Upper lobe of right lung (tissue), 1 donor: Measurements from ENCODE around the gene FN1. TPM values are rescaled to one million over a fixed set of nuclear protein-coding genes. Genes with fewer than 3 reads are reported as not detected.

Source experiments
- ATAC-seq: fragments of 200-7000 bp; cut with Tn5 transposase; one replicate; pipeline ENCODE4 v1.9.1; 2020; ENCODE audit warnings: mild to moderate bottlenecking, moderate library complexity
- DNase-seq: peaks from one replicate; pipeline ENCODE4 v3.0.0-alpha.2; 2020
- H3K27ac ChIP-seq: fragments of 200-600 bp; one replicate; pipeline ENCODE4 v1.8.0; 2022
- H3K27me3 ChIP-seq: fragments of 200-600 bp; one replicate; pipeline ENCODE4 v1.8.0; 2022; ENCODE audit warnings: mild to moderate bottlenecking
- H3K36me3 ChIP-seq: fragments of 200-600 bp; one replicate; pipeline ENCODE4 v1.8.0; 2022
- H3K4me1 ChIP-seq: fragments of 200-600 bp; one replicate; pipeline ENCODE4 v1.8.0; 2022
- H3K4me3 ChIP-seq: fragments of 200-600 bp; one replicate; pipeline ENCODE4 v1.8.0; 2022; ENCODE audit warnings: mild to moderate bottlenecking
- H3K9me3 ChIP-seq: fragments of 200-600 bp; one replicate; pipeline ENCODE4 v1.8.0; 2022
- CTCF ChIP-seq: fragments of 200-600 bp; IDR thresholded peaks from one replicate; pipeline ENCODE4 v1.8.0; 2022; ENCODE audit warnings: antibody characterized with exemption
- intact Hi-C: fragments of 100-400 bp; cut with DNase I; formaldehyde crosslinking; loops from one replicate; pipeline ENCODE4 v1.11.0; 2022
- total RNA-seq: library from RNA; stranded (reverse); fragmentation: NEBNext Ultra II Directional; extraction: Animal tissue kit (Norgen Biotek cat#: 25700); gene quantifications from one replicate; pipeline ENCODE4 v1.2.1, GENCODE V29; 2021
- donor health status: DM: no; HTN: yes; CAD: no; lungs with severe emphysema.

FN1 gene
- total RNA-seq, 1 donor from 2014 or later: 955 TPM

- Histone ChIP-seq H3K4me3 (no peak overlapping the region), H3K4me1 (no peaks in the 10 kb centered on the region), H3K27ac (no peak overlapping the region), H3K9me3 (no peaks in the 10 kb centered on the region), H3K36me3 (peaks cover 45% of the 10 kb centered on the region), H3K27me3 (no peaks in the 10 kb centered on the region)
- no peak for TF ChIP-seq CTCF
- intact Hi-C loops: no loop called here
- no peak for DNase-seq
- ATAC-seq: no peak
These were observed 115.2 kb downstream of the FN1 start for GRCh38 chr2:215320679-215321078.

- no peak for DNase-seq
- Histone ChIP-seq H3K4me3 (no peak overlapping the region), H3K27me3 (no peaks in the 10 kb centered on the region), H3K36me3 (peaks cover 39% of the 10 kb centered on the region), H3K4me1 (no peaks in the 10 kb centered on the region), H3K27ac (no peak overlapping the region), H3K9me3 (no peaks in the 10 kb centered on the region)
- no peak for TF ChIP-seq CTCF
- ATAC-seq: no peak
- intact Hi-C loops: no loop called here
These were observed 115.8 kb downstream of the FN1 start for GRCh38 chr2:215320102-215320501.

- intact Hi-C loops: no loop called here
- Histone ChIP-seq H3K4me1 (no peaks in the 10 kb centered on the region), H3K27ac (no peak overlapping the region), H3K27me3 (no peaks in the 10 kb centered on the region), H3K9me3 (no peaks in the 10 kb centered on the region), H3K4me3 (no peak overlapping the region), H3K36me3 (peaks cover 39% of the 10 kb centered on the region)
- no peak for ATAC-seq
- TF ChIP-seq CTCF: no peak
- DNase-seq: no peak
These were observed 116.4 kb downstream of the FN1 start for GRCh38 chr2:215319500-215319899.

- Histone ChIP-seq H3K36me3 (peaks cover 30% of the 10 kb centered on the region), H3K4me3 (no peak overlapping the region), H3K9me3 (no peaks in the 10 kb centered on the region), H3K27ac (no peak overlapping the region), H3K27me3 (no peaks in the 10 kb centered on the region), H3K4me1 (peaks cover 6% of the 10 kb centered on the region)
- ATAC-seq (no peak), DNase-seq (no peak)
- intact Hi-C loops: no loop called here
- no peak for TF ChIP-seq CTCF
These were observed 119.5 kb downstream of the FN1 start for GRCh38 chr2:215316336-215316735.

GRCh38 chr2:215315301-215315700 lies 120.6 kb downstream of the FN1 start:
- intact Hi-C loops: no loop called here
- Histone ChIP-seq H3K36me3 (peaks cover 19% of the 10 kb centered on the region), H3K9me3 (no peaks in the 10 kb centered on the region), H3K27me3 (no peaks in the 10 kb centered on the region), H3K27ac (no peak overlapping the region), H3K4me3 (no peak overlapping the region), H3K4me1 (peaks cover 6% of the 10 kb centered on the region)
- ATAC-seq: no peak
- no peak for TF ChIP-seq CTCF
- DNase-seq: no peak

- H3K4me3 ChIP-seq: no peak overlapping the region
- no peak overlapping the region for H3K27ac ChIP-seq
- H3K27me3 ChIP-seq: no peaks in the 10 kb centered on the region
- TF ChIP-seq CTCF: no peak
- DNase-seq: no peak
- no peaks in the 10 kb centered on the region for H3K9me3 ChIP-seq
- peaks cover 15% of the 10 kb centered on the region for H3K36me3 ChIP-seq
- intact Hi-C loops: no loop called here
- no peak for ATAC-seq
- H3K4me1 ChIP-seq: peaks cover 6% of the 10 kb centered on the region
These were observed 121.0 kb downstream of the FN1 start for GRCh38 chr2:215314896-215315295.
